Limb (tissue), 2 donors: ENCODE measurements around the gene ABHD3.
"Not testable (repeated sequence)": the region's sequence is repeated elsewhere in the genome, so short reads cannot be mapped to it uniquely, and the experiment has no call there.

Experiments used
- DNase-seq, 2 donors: peaks; one replicate each; pipeline ENCODE4 v3.0.0-alpha.2; 2016; ENCODE audit errors: extremely low spot score in 2 of 2

Gene ABHD3

GRCh38 chr18:21703241-21703820 lies 1.2 kb downstream of the ABHD3 start:
- DNase-seq, result peak in 1 of 2 donors; percentile 27

GRCh38 chr18:21702602-21703001 lies 2.0 kb downstream of the ABHD3 start:
- no peak for DNase-seq

GRCh38 chr18:21701621-21702020 lies 3.0 kb downstream of the ABHD3 start:
- no peak for DNase-seq

- DNase-seq, result no peak
These were observed 4.0 kb downstream of the ABHD3 start for GRCh38 chr18:21700528-21701075.

GRCh38 chr18:21693322-21693721 lies 11.3 kb downstream of the ABHD3 start:
- no peak for DNase-seq

GRCh38 chr18:21689736-21690135 lies 14.8 kb downstream of the ABHD3 start:
- no peak for DNase-seq

- DNase-seq, result no peak
These were observed 18.1 kb downstream of the ABHD3 start for GRCh38 chr18:21686282-21687105.

- DNase-seq, result not testable (repeated sequence)
These were observed 19.0 kb downstream of the ABHD3 start for GRCh38 chr18:21685556-21685981.

GRCh38 chr18:21684731-21685130 lies 19.8 kb downstream of the ABHD3 start:
- DNase-seq, result no peak

GRCh38 chr18:21682371-21683051 lies 22.1 kb downstream of the ABHD3 start:
- peak in 1 of 2 donors; percentile 32 for DNase-seq

GRCh38 chr18:21680161-21680560 lies 24.4 kb downstream of the ABHD3 start:
- no peak for DNase-seq

GRCh38 chr18:21678859-21679258 lies 25.7 kb downstream of the ABHD3 start:
- no peak for DNase-seq

- DNase-seq, result not testable (repeated sequence)
These were observed 29.2 kb downstream of the ABHD3 start for GRCh38 chr18:21675354-21675753.

- DNase-seq, result no peak
These were observed 31.9 kb downstream of the ABHD3 start for GRCh38 chr18:21672521-21673267.

GRCh38 chr18:21669736-21670285 lies 34.8 kb downstream of the ABHD3 start:
- no peak for DNase-seq

- DNase-seq, result no peak
These were observed 40.5 kb downstream of the ABHD3 start for GRCh38 chr18:21664069-21664468.

GRCh38 chr18:21663578-21663977 lies 41.0 kb downstream of the ABHD3 start:
- DNase-seq, result peak in 1 of 2 donors; percentile 42

GRCh38 chr18:21662581-21662980 lies 42.0 kb downstream of the ABHD3 start:
- DNase-seq, result no peak

- no peak for DNase-seq
These were observed 44.5 kb downstream of the ABHD3 start for GRCh38 chr18:21660078-21660477.

- DNase-seq, result no peak
These were observed 48.2 kb downstream of the ABHD3 start for GRCh38 chr18:21656402-21656801.

- no peak for DNase-seq
These were observed 51.2 kb downstream of the ABHD3 start for GRCh38 chr18:21653361-21653760.
